ENCODE measurements around the gene GPR176.
A peak's percentile ranks its signal among the peaks of the same experiment; 100 is the strongest.

Gene GPR176

GRCh38 chr15:39781147-39781966 lies 138.7 kb downstream of the GPR176 start:
- DNase-seq: no peak

- no peak for DNase-seq
Measured at GRCh38 chr15:39778021-39778420, 142.0 kb downstream of the GPR176 start.

GRCh38 chr15:39777496-39777895 lies 142.6 kb downstream of the GPR176 start:
- DNase-seq: no peak

GRCh38 chr15:39776068-39776467 lies 144.0 kb downstream of the GPR176 start:
- DNase-seq: no peak

- DNase-seq: peak; percentile 31
Measured at GRCh38 chr15:39774688-39775267, 145.3 kb downstream of the GPR176 start.

- DNase-seq: no peak
Measured at GRCh38 chr15:39770748-39771689, 149.0 kb downstream of the GPR176 start.

GRCh38 chr15:39767921-39768320 lies 152.1 kb downstream of the GPR176 start:
- no peak for DNase-seq

- DNase-seq: no peak
Measured at GRCh38 chr15:39761006-39761405, 159.1 kb downstream of the GPR176 start.

- DNase-seq: no peak
Measured at GRCh38 chr15:39756806-39757522, 163.1 kb downstream of the GPR176 start.

GRCh38 chr15:39752991-39753390 lies 167.1 kb downstream of the GPR176 start:
- DNase-seq: no peak

- no peak for DNase-seq
Measured at GRCh38 chr15:39752246-39752645, 167.8 kb downstream of the GPR176 start.
